Type B pancreatic cell (in vitro differentiated cells): ENCODE results near the gene SNX25. TPM values are rescaled to one million over a fixed set of nuclear protein-coding genes. Genes with fewer than 3 reads are reported as not detected.

Experiments used
- DNase-seq: peaks from one replicate; pipeline ENCODE4 v3.0.0; 2021; ENCODE audit warnings: mixed read lengths; ENCODE audit not compliant: unreplicated experiment; ENCODE audit errors: extremely low spot score
- H3K27ac Mint-ChIP-seq: 2 replicates; pipeline ENCODE4 v1.8.0; 2021; ENCODE audit warnings: mild to moderate bottlenecking, mixed read lengths
- H3K27me3 Mint-ChIP-seq: 2 replicates; pipeline ENCODE4 v1.8.0; 2021; ENCODE audit warnings: mixed read lengths
- H3K36me3 Mint-ChIP-seq: 2 replicates; pipeline ENCODE4 v1.8.0; 2021; ENCODE audit warnings: mixed read lengths
- H3K4me1 Mint-ChIP-seq: one replicate; pipeline ENCODE4 v1.8.0; 2021; ENCODE audit warnings: mixed read lengths; ENCODE audit not compliant: unreplicated experiment
- H3K4me3 Mint-ChIP-seq: 2 replicates; pipeline ENCODE4 v1.8.0; 2021; ENCODE audit warnings: mild to moderate bottlenecking, mixed read lengths
- H3K9me3 Mint-ChIP-seq: 2 replicates; pipeline ENCODE4 v1.8.0; 2021; ENCODE audit warnings: mixed read lengths
- total RNA-seq: library from RNA; stranded (reverse); gene quantifications from 2 replicates; pipeline ENCODE4 v1.2.1, GENCODE V29; 2021; ENCODE audit warnings: low replicate concordance
- TF ChIP-seq, protein P1 (sequence below): fragments of 200-600 bp; sonication (generic); conservative IDR thresholded peaks from 2 replicates; pipeline ENCODE4 v1.5.0; 2021; ENCODE audit warnings: antibody characterized with exemption, mild to moderate bottlenecking

Gene SNX25
- total RNA-seq, 1 donor from 2014 or later: 11.2 TPM

DNA sequence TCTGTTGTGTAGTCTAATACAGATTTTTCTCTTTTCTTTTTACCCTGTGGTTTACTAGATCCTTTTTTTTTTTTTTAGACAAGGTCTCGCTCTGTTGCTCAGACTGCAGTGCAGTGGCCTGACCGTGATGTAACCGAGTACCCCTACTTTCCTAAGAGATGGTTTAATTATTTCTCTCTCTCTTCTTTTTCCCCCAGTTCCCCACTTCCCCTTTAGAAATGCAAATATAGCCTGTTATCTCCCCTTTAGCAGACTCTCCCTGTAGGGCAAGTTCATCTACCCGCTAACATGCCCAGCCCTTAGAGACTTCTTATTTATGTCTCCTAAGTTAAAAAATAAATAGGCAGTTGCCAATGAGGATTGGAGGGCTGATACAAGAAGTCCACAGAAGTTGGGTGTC, 4.5 kb downstream of the SNX25 start:
- peaks cover 24% of the 10 kb centered on the region for H3K4me1 Mint-ChIP-seq
- DNase-seq: no peak
- no peaks in the 10 kb centered on the region for H3K9me3 Mint-ChIP-seq
- TF ChIP-seq, protein P1, sequence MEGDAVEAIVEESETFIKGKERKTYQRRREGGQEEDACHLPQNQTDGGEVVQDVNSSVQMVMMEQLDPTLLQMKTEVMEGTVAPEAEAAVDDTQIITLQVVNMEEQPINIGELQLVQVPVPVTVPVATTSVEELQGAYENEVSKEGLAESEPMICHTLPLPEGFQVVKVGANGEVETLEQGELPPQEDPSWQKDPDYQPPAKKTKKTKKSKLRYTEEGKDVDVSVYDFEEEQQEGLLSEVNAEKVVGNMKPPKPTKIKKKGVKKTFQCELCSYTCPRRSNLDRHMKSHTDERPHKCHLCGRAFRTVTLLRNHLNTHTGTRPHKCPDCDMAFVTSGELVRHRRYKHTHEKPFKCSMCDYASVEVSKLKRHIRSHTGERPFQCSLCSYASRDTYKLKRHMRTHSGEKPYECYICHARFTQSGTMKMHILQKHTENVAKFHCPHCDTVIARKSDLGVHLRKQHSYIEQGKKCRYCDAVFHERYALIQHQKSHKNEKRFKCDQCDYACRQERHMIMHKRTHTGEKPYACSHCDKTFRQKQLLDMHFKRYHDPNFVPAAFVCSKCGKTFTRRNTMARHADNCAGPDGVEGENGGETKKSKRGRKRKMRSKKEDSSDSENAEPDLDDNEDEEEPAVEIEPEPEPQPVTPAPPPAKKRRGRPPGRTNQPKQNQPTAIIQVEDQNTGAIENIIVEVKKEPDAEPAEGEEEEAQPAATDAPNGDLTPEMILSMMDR: no peak
- no peak overlapping the region for H3K27ac Mint-ChIP-seq
- H3K4me3 Mint-ChIP-seq: no peak overlapping the region
- H3K36me3 Mint-ChIP-seq: no peaks in the 10 kb centered on the region
- peaks cover 20% of the 10 kb centered on the region for H3K27me3 Mint-ChIP-seq

DNA sequence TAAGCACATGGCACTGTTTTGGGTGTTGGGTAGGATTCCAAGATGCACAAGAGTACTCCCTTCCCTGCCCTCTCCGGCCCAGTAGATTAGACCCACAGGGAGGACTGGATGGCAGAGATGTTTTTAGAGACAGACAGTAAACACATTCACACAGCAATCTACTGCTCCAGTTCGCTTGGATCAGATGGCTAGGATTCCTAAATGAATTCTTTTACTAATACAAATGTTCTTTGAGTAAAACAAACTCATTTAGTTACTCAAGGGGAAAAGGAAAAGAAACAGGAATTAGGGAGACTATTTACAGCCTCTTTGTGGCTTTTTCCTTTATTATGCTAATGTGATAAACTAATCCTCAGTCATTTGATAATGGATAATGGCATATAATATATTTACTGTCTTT, 5.9 kb downstream of the SNX25 start:
- Mint-ChIP-seq H3K4me1 (peaks cover 21% of the 10 kb centered on the region), H3K27ac (no peak overlapping the region)
- TF ChIP-seq, protein P1: no peak

DNA sequence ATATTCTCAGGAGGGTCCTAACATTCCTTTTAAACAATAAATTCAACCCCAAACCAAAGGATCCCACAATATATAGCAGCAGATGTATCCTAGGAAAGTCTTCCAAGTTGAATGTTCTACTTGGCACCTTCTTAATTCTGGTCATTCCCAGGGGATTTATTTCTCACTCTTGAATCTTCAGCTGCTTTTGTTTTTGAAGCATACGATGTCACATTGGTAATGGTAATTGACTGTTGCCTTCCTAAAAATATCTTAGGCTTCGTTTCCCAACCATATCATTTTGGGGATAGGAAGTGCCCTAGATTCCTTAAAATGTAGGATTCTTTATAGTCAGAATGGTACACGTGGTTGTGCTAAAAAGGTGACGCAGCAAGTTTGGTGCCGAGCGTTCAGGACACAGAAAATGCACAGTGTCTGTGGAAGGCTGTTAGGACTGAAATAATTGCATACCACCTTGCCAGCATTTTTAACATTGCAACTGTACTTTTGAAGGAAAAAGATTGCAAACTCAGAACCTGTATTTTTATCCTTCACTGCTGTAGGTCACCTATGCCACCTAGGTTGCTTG, 8.1 kb downstream of the SNX25 start:
- TF ChIP-seq, protein P1: no peak
- H3K27ac Mint-ChIP-seq: no peak overlapping the region
- H3K9me3 Mint-ChIP-seq: peaks cover 6% of the 10 kb centered on the region
- H3K27me3 Mint-ChIP-seq: peaks cover 4% of the 10 kb centered on the region
- peaks cover 5% of the 10 kb centered on the region for H3K36me3 Mint-ChIP-seq
- no peak for DNase-seq
- H3K4me3 Mint-ChIP-seq: no peak overlapping the region
- peaks cover 14% of the 10 kb centered on the region for H3K4me1 Mint-ChIP-seq

More for the DNA sequence above, 5.9 kb downstream of the SNX25 start:
- no peak for DNase-seq
- no peaks in the 10 kb centered on the region for H3K9me3 Mint-ChIP-seq
- H3K4me3 Mint-ChIP-seq: no peak overlapping the region
- peaks cover 17% of the 10 kb centered on the region for H3K27me3 Mint-ChIP-seq
- no peaks in the 10 kb centered on the region for H3K36me3 Mint-ChIP-seq

DNA sequence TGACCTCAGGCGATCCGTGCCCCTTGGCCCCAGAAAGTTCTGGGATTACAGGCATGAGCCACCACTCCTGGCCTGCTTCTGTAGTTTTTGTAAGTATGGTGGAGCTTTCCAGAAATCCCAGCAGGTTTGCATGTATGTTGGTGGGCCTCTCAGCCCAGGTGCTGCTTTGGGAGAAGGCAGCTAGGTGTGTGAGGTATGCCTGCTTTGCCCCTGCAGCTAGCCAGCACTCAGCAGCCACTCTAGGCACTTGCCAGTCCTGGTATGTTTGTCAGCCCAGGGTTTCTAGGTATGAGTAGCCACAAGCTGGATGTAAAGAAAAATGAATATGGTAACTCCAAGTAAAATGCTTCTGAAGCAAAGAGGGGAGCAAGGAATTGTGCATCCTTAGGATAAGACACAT, 8.9 kb downstream of the SNX25 start:
- TF ChIP-seq, protein P1: no peak
- Mint-ChIP-seq H3K27ac (no peak overlapping the region), H3K36me3 (peaks cover 8% of the 10 kb centered on the region), H3K9me3 (peaks cover 6% of the 10 kb centered on the region), H3K4me1 (peaks cover 12% of the 10 kb centered on the region), H3K4me3 (no peak overlapping the region), H3K27me3 (peaks cover 2% of the 10 kb centered on the region)
- DNase-seq: no peak

DNA sequence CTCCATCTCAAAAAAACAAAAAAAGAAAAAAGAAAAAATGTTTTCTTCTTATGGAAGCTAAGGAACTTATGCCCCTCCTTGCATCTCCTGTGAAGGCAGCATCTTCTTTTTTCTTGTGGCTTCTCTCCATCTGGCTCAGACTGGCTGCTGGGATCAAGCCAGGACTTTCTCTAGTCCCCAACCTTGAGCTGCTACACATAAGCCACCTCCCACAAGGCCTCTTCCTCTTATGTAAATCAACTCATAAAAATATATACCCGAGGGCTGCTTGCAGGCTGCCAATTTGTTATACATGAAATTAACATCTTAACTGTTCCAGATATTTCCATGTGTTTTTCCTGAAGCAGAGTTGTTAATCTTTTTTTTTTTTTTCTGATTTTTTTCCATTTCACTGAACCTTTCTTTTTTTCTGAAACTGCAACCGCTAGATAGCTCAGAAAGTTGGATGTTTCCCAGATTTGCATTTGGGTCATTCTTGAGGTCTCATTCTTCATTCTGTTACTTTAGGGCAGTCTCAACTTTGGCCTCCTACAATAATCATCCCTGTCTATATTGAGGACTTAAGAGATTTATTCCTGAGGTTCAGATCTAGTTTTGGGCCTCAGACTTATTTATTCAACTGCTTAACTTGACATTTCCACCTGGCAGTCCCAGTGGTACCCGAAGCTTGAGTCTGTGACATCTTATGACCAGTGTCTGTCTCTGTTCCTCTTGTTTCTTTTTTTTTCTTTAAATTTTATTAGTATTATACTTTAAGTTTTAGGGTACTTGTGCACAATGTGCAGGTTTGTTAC, 10.3 kb downstream of the SNX25 start:
- no peaks in the 10 kb centered on the region for H3K27me3 Mint-ChIP-seq
- peaks cover 6% of the 10 kb centered on the region for H3K4me1 Mint-ChIP-seq
- DNase-seq: no peak
- H3K36me3 Mint-ChIP-seq: peaks cover 8% of the 10 kb centered on the region
- no peak overlapping the region for H3K4me3 Mint-ChIP-seq
- TF ChIP-seq, protein P1: no peak
- no peak overlapping the region for H3K27ac Mint-ChIP-seq
- peaks cover 6% of the 10 kb centered on the region for H3K9me3 Mint-ChIP-seq
